CD4-positive, alpha-beta T cell treated with Interleukin-15 for 4 hours (primary cell): ENCODE results near the gene PTPN3.
"Not testable (repeated sequence)": the region's sequence is repeated elsewhere in the genome, so short reads cannot be mapped to it uniquely, and the experiment has no call there.

Source experiments
- DNase-seq: peaks from one replicate; pipeline ENCODE4 v3.0.0-alpha.2; 2020; ENCODE audit warnings: low spot score

PTPN3 gene

DNA sequence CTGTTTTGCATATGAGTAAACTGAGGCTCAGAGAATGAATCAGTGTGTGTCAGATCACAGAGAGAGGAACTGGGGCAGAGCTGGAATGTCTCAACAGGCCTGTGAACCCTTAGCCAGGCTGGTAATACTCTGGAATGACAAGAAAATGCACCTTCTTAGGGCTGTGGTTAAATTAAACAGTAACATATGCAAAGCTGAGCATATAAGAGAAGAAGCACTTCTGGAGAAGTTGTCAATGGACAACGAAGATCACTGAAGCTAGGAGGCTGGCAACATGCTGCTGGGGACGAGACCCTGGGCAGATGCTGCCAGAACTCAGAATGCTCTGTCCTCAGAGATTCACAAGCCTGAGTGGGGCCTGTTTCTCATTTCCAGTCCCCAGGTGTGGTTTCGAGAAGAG, 112.6 kb downstream of the PTPN3 start:
- DNase-seq = no peak

DNA sequence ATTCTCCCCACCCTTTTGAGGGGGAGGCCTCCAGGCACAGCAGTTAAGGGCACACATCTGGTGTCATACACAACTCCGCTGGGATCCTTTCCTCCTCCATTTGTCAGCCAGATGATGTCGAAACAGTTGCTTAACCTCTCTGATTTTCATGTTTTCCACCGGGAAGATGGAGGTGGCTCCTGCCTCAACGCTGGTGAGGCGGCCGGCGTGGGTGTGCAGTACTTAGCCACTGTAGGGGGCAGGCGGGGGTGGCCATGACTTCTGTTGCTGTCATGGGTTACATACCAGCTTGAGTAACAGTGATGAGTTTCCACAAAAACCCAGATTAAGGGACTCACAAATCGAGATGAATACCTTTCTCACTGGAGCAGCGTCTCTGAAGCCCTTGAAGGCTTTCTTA, 114.2 kb downstream of the PTPN3 start:
- DNase-seq = no peak

DNA sequence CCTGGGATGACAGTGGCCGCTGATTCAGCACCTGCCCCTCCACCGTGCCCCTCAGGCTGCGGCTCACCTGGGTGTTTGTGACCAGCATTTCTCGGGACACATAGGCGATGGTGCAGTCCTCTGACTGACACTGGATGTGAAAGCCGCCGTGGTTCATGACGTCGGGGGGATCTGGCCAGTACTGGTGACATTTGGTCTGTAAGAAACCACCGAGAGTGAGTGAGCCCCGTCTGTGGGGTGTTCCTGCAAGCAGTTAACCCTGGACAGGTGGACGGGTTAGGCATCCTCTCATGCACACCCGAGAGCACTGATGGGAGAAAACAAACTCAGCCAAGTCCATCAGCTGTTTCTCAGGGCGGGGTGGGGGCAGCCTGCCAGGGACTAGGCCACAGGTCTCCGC, 114.8 kb downstream of the PTPN3 start:
- DNase-seq = no peak

DNA sequence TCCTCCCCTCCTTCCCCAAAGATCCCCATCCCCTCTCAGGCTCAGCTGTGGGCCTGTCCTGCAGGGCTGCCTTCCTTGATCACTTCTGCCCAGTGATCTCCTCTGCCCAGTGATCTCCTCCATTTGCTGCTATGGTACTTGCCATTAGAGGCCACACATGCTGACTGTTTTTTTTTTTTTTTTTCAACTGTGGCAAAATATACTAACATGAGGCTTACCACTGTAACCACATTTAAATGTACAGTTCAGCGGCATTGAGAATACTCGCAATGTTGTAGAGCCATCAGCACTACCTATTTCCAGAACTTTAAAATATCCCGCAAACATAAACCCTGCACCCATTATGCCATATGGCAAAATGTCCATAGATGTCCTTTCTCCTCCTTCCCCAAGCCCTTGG, 115.5 kb downstream of the PTPN3 start:
- no peak for DNase-seq

DNA sequence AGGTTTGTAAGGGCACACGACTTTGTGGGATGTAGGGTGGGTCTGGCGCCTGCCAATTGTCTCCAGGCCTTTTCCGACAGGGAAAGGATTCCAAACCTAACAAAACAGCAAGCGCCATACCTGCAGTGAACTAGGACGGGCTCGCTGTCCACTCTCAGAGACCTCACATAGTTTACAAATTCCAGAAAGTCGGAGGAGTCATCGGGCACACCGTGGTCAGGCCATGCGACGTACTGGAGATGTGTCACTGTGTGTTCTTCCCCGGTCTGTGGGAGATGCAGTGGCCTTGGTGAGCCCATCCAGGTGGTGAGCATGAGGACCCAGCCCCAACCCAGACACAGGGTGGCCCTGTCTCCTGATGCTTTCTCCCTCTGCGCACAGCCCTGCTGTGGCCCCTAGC, 115.9 kb downstream of the PTPN3 start:
- no peak for DNase-seq

DNA sequence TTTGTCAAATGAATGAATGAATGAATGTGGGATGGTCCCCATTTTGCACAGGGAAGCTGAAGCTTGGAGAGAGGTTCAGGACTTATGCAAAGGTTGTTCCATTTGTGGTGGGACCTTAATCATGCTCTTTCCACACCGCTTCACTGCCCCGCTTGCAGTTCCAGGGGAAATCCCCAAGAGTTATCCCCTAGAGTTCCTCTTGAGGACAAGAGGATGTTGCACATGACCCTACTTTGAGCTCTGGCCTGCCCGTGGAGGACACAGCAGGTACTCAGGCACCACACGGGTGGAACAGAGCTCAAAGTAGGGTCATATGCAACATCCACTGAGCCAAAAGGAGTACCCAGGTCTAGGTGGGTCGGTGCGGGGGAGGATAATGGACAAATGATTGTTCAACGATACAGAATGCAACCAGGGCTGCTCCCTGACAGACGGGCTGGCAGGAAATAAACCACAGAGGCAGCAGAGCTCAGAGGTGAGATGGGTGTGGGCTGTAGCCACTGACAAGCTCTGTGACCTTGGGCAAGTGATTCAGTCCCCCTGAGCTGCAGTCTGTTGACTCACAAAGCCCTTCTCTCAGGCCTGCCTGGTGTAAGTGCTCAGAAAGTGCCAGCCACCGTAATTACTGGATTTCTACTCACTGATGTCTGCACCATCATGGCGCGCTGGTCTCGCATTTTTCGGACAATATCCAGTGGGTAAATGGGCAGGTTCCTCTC, 116.9 kb downstream of the PTPN3 start:
- no peak for DNase-seq

DNA sequence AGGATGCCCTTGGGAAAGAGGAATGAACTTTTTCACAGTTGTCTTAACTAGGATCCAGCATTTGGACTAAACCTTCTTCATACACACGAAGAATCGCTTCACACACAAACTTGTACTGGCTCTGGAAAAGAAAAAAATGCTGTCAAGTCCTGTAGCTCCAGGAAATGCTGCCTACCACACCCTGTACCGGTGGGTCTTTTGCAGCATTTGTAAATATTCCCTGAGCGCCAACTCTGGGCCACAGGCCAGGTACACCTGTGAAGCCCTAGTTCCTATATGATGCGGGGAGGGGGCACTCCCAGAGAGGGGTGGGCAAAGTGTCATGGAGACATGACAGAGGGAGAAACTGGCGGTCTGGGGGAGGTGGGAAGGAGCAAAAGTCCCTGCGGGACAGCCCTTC, 118.6 kb downstream of the PTPN3 start:
- no peak for DNase-seq

DNA sequence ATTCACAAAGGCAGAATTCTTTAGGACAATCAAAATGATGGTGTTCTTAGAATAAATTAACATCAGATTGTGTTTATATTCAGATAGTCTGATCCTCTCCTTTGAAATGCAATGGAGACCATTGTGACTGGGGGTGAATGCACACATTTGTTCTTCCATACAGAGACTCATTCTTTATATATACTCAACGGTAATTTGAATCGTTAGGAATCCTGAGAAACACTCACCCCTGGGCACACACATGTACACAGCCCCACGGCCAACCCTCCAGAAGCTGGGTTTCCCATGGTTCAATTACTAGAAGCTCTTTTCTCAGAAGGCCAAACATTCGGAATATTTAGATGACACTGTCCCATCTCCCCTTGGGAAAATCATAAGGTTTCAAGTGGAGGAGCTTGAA, 119.8 kb downstream of the PTPN3 start:
- DNase-seq = no peak

DNA sequence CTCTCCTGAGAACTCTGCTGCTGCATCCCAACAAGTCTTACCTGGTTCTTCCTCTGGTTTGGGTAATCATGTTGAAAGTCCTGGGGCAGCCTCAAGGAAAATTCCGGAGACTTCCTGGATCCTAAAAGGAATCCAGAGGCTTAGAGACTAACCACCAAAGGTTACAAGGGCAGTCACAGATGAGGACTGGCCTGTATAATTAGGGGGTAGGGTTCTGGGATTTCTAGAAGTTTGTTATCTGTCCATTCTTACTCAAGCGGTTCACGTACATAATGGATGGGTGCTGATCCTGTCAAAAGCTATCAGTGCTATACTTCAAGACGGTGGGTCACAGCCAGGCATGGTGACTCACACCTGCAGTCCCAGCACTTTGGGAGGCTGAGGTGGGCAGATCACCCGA, 125.9 kb downstream of the PTPN3 start:
- DNase-seq = no peak

DNA sequence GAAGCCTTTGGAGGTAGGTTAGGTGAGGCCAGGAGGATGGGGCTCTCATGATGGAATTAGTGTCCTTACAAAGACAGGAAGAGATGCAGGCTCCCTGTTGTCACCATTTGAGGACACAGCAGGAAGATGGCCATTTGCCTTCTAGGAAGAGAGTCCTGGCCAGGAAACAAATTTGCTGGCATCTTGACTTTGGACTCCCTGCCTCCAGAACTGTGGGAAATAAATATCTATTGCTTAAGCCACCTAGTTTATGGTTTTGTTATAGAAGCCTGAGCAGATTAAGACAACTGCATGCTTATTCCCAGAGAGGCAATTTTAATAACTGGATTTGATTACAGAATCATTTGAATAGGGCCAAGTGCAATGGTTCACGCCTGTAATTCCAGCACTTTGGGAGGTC, 126.7 kb downstream of the PTPN3 start:
- no peak for DNase-seq

DNA sequence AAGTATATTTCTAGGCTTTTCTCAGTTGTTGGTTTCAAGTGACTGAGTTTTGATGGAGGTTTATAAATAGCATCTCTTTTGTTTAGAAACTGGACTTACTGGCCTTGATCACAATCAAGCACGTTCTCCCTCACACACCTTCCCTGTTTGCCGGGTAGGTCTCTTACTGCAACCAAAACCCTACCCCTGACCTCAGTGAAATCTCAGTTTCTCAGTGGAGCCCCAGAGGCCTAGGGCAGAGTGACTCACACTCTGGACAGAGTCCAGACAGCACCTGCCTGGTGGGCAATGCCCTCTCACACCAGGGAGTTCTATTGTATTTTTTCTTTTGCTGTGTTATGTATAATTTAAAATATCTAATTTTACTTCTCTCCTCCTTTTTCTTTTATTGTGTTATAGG, 128.8 kb downstream of the PTPN3 start:
- no peak for DNase-seq

DNA sequence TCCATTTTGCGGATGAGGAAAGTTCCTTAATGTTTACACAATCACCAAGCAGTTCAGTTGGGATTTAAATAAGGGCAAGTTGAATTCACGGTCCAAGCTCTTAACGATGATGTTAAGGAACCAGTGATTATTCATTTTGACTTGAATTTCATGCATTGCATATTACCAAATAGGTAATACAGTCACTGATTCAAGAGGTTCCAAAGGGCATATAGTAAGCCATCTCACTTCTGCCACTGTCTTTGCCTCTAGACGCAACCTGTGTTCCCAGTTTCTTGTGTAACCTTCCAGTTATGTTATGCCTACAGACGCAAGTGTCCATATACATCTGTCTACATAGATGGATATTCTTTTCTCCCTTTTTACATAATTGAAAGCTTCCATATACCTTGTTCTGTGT, 137.3 kb downstream of the PTPN3 start:
- no peak for DNase-seq

DNA sequence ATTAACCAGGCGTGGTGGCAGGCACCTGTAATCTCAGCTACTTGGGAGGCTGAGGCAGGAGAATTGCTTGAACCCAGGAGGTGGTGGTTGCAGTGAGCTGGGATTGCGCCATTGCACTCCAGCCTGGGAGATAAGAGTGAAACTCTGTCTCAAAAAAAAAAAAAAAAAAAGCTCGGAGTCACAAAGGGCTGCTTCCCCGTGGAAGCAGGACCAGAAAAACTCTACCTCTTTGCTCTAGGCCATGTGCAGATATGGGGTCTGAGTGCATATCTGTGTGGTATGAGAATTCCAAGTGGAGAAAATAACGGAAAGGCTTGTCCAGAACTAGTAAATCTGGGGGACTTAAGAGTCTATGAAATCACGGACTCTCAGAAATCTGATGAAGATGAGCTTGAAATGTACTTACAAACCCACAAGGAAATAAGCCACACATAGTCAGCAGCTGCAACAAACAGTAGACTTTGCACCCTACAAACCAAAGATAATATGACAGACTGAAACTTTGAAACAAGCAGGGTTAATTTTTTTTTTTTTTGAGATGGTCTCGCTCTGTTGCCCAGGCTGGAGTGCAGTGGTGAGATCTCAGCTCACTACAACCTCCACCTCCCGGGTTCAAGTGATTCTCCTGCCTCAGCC, 139.0 kb downstream of the PTPN3 start:
- DNase-seq = not testable (repeated sequence)

DNA sequence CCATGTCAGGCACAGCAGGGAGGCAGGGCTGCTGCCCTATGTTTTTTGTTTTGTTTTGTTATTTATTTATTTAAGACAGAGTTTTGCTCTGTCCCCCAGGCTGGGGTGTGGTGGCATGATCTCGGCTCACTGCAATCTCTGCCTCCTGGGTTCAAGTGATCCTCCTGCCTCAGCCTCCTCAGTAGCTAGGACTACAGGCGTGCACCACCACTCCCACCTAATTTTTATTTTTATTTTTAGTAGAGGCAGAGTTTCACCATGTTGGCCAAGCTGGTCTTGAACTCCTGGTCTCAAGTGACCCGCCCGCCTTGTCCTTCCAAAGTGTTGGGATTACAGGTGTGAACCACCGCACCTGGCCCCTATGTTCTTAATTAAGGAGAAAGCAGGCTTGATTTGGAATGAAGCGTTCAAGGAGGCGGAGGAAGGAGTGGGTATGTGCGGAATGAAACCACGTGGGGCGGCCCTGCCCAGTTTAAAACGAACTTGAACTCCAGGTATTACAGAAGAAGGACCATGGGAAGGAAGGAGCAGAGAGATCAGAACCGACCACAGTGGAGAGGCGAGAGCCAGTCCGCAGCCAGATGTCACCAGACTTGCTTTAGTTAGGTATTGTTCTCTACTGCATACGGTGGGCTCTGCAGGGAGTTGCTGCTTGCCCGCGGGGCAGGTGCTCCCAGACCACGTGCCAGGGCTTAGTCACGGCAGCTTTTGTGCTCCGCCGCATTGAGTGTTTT, 142.4 kb downstream of the PTPN3 start:
- no peak for DNase-seq

DNA sequence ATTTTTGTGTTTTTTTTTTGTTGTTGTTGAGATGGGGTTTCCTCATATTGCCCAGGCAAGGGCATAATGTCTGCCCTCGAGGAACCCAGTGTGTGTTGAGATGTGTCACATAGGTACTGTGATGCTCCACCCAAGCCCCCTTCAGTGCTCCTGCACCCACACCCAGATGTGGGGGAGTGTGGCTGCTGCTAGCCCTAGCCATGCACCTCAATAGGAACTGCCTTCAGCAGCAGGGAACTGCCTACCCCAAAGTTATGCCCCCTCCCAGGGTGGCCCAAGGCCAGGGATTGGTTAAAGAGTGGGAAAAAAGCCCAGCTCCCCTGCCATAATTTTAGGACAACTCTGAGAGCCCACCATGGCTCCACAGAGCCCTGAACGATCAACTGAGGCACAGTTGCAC, 143.9 kb downstream of the PTPN3 start:
- no peak for DNase-seq

DNA sequence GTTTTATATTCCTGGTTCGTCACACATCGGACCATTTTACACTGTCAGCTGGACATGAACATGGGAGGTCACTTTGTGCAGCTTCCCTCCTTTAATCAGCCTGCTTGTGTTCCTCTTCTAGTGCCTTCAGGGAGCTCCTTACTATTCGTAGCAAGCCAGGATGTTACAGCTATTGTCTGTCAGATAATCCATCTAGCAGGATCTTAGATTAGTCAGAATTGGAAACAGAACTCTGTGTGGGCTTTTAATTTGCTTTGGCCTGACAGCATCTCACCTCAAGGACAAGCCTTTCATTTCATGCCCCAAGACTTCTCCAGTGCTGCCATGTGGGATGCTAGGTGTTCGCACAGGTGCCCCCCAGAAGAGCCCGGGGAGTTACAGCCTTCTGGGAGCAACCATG, 147.1 kb downstream of the PTPN3 start:
- no peak for DNase-seq

DNA sequence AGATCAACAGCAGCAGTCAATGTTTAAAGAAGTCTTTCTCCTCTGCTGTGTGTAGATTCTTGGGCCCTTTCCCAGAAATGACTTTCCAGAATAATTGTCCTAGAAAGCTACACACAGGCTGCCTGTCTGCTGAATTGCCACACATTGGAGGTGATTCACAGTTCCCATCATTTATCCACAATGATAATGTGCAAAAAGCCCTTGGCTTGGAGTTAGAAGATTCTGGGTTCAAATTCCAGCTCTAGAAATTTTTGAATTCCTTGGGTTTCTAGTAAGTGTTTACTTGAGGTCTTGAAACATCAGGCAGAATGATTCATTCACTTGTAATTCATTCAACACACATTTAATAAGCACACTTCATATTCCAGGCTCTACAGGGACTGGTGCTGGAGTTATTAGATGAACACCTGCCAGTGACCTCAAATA, 148.7 kb downstream of the PTPN3 start:
- DNase-seq = no peak

DNA sequence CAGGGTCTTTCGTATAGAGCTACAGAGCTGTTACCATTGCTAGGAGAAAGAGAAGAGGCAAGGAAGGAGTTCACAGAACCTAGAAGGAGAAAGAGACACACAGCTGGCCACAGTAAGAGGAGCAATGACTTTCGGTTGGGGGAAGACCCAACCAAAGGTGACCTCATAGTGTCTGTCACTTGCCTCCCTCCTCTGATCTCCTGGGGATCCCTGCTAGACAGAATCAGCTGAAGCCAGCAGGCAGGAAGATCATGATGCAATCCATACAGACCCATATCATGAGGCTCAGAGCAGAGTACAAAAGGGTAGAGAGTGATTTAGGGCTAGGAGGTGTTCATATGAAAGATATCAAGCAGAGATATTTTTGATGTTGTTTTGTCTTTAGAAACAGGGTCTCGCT, 151.2 kb downstream of the PTPN3 start:
- no peak for DNase-seq

DNA sequence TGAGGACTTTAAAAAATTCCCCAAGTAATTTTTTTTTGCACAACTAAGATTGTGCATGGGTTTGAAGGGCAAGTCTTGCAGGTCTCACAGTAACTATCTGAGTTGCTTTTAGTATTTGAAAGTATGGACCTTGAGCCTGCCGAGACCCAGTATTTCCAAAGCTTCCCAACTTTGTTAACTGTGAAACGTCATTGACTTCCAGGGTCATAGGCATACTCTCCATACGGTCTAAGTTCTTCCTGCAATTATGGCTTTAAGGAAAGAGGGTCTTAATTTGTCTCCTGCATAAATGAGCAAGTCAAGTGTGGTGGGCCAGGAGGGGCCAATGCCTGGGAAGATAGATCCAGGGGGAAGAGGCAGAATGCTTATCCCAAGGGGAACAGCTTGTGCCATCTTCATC, 153.2 kb downstream of the PTPN3 start:
- no peak for DNase-seq

DNA sequence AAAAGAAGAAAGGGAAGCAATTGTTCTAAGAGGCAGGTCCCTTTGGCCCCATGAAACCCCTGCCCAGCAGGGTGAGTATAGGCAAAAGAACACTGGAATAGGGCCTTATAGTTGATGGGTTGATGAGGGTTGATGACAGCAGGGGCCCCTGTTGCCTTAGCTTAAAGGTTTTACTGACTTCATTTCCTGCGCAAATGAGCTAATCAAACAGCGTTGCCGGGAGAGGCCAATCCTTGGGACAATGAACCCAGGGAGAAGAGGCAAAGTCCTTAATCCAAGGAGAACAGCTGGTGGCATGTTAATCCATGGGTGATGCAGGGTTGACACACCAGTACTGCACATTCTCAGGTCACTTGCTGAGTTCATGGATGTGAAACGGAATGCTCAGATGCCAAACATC, 155.2 kb downstream of the PTPN3 start:
- DNase-seq = no peak

DNA sequence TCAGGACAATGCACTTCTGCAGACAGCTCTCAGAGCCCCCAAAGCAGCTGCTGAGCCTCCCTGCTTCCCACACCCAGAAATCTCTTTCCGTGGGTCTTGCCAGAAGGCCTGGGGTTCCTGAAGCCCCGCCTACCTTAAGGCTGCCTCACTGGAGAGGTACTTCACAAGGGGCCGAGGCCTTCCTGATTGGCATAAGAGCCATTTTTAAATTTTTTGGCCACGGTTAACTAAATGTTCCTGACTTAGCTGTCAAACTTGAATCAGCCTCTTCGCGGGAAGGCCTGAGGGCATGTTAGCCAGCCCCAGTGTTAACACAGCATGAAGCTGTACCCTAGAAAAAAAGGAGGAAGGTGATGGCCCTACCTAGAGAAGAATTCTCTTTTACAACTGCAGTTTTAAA, 156.5 kb downstream of the PTPN3 start:
- no peak for DNase-seq

DNA sequence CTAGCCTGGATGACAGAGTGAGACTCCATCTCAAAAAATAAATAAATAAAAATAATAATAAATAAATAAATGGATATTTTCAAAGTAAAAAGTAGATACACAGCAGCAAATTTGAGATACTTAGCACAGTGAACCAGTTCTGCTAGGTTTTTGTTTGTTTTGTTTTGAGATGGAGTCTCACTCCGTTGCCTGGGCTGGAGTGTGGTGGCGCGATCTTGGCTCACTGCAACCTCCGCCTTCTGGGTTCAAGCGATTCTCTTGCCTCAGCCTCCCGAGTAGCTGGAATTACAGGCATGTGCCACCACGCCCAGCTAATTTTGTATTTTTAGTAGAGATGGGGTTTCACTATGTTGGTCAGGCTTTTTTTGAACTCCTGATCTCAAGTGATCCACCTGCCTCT, 157.1 kb downstream of the PTPN3 start:
- DNase-seq = not testable (repeated sequence)

DNA sequence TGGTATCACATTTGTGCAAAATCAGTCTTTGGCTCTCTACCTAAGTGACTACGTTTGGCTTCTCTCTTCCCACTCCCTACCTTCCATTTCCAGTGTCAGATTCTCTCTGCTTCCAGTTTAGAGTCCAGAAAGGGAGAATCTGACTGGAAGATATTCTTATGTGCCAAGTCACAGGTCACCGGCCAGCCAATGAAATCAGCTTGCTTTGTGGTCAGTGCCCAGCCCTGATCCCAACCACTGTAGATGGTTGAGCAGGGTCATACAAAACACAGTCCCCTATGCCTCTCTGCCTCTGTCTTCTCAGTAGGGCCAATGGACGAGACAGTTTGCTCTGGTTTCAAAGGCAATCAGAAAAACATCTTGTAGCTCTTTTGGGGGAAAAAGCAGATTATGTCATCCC, 161.7 kb downstream of the PTPN3 start:
- no peak for DNase-seq

DNA sequence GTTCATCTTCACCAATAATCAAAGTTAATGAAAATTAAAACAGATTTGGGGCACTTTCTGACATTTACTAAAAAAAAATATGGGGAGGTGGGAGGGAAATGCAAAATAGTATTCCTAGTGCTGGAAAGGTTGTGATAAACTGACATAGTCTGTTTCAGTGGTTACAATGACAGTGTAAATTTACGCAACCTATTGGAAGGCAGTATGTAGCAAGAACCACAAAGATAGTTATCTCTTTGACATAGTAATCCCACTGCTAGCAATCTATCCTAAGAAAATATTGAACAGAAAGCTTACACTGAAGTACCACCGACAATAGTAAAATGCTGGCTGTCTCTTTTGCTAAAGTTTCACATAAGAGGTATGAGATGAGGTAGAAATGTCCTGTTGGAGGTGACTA, 162.2 kb downstream of the PTPN3 start:
- DNase-seq = no peak
